ENCODE measurements around the gene ALG6.
A peak's percentile ranks its signal among the peaks of the same experiment; 100 is the strongest.

Gene ALG6

DNA sequence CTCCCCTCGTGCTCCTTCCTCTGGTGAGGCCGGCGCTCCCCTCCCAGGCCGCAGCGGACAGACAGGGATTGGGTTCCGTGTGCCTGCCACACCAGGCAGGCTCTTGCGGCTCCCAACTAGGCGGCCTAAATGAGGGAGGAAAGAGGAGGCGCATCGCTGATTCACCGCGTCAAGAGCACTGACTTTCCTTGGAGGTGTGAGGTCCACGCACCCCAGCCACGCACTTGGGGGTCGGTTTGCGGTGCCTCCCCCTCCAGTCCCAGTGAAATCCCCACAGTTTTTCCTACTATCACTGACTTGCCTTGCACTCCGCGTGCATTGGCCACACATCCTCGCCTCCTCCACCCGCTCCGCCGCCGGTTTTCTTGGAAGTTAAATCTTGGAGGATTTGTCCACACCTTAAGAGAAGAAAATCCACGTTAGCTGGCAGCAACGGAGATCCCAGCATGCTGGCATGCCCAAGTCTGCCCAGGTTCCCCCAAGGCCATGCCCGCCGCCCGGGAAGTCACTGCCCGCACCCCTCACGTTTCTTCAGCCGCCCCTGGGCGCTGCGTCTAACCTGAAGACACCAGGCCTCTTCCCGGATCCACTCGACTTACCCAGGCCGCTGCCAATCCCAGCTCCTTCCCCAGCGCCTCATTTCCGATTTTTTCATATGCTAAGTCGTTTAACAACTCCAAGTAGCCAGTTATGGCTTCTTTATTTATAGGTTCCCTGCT lies 46.2 kb upstream of the ALG6 start:
- no peak for DNase-seq (ENCODE audit: extremely low read depth, low read depth)
- H3K4me3 ChIP-seq (replicated peaks; ENCODE audit: low read depth, low read length), result no peak overlapping the region
- TF ChIP-seq, protein P1, sequence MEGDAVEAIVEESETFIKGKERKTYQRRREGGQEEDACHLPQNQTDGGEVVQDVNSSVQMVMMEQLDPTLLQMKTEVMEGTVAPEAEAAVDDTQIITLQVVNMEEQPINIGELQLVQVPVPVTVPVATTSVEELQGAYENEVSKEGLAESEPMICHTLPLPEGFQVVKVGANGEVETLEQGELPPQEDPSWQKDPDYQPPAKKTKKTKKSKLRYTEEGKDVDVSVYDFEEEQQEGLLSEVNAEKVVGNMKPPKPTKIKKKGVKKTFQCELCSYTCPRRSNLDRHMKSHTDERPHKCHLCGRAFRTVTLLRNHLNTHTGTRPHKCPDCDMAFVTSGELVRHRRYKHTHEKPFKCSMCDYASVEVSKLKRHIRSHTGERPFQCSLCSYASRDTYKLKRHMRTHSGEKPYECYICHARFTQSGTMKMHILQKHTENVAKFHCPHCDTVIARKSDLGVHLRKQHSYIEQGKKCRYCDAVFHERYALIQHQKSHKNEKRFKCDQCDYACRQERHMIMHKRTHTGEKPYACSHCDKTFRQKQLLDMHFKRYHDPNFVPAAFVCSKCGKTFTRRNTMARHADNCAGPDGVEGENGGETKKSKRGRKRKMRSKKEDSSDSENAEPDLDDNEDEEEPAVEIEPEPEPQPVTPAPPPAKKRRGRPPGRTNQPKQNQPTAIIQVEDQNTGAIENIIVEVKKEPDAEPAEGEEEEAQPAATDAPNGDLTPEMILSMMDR (IDR thresholded peaks at IDR 0.05; ENCODE audit: low read depth, low read length, missing control alignments), result no peak

DNA sequence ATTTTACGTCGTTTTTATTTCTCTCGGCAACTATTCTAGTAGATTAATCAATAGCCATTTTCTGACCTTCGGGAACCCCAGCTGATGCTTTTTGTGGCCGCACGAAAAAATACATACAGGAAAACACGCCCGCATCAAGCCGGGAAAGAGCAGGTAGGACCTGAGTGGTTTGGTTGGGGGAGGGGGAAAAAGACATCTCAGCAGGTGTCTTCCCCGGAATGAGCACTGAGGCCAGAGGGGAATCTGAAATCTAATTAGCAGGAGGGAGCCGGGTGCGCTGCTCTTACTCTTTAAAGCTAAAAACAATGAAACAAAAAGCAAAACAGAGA lies 45.7 kb upstream of the ALG6 start:
- TF ChIP-seq, protein P1 (IDR thresholded peaks at IDR 0.05; ENCODE audit: low read depth, low read length, missing control alignments), result no peak
- no peak for DNase-seq (ENCODE audit: extremely low read depth, low read depth)
- peak overlapping the region; percentile 39 for H3K4me3 ChIP-seq (replicated peaks; ENCODE audit: low read depth, low read length)

DNA sequence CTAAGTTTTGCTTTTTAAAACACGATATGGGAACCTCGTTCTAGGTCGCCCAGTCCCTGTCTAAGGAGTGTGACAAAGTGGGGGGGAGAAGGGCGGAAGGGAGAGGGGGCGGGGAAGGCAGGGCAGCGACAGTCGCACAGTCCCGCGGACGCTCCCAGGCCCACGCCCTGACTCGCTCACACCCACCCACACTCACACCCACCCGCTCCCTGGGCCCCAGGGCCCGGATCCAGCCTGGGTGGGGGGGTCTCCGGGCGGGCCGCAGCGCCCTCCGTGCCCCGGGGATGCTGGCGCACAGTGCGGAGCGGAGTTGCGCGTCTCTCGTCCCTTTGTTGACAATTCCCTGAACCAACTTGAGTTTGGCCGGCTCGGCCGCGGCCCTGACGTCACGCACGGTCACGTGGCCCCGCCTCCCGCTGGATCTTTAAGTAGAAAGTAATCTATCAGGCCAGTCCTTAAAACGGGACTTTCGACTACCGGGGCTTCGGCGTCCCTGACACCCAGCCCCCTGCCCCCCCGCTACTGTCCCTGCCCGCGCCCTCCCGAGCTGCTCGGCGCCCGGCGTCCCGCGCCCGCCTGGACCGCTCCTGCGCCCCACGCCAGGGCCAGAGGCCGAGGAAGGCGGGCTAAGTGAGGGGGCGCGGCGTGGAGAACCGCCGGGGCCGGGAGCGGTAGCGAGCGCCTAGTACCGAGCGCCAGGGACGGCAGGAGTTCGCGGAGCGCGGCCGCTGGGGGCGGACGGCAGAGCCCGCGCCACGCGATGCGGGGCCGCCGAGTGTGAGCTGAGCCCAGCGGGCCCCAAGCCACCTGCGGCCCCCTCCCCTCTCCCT lies 45.1 kb upstream of the ALG6 start, which contains the start of gene FOXD3:
TSS of gene FOXD3 (plus strand) at position 454 of the 830 bp plus-strand sequence. CDS start 492 bp downstream, outside the sequence.
- TF ChIP-seq, protein P1 (IDR thresholded peaks at IDR 0.05; ENCODE audit: low read depth, low read length, missing control alignments), result no peak
- H3K4me3 ChIP-seq (replicated peaks; ENCODE audit: low read depth, low read length), result peak within 1 kb of the TSS; percentile 39

DNA sequence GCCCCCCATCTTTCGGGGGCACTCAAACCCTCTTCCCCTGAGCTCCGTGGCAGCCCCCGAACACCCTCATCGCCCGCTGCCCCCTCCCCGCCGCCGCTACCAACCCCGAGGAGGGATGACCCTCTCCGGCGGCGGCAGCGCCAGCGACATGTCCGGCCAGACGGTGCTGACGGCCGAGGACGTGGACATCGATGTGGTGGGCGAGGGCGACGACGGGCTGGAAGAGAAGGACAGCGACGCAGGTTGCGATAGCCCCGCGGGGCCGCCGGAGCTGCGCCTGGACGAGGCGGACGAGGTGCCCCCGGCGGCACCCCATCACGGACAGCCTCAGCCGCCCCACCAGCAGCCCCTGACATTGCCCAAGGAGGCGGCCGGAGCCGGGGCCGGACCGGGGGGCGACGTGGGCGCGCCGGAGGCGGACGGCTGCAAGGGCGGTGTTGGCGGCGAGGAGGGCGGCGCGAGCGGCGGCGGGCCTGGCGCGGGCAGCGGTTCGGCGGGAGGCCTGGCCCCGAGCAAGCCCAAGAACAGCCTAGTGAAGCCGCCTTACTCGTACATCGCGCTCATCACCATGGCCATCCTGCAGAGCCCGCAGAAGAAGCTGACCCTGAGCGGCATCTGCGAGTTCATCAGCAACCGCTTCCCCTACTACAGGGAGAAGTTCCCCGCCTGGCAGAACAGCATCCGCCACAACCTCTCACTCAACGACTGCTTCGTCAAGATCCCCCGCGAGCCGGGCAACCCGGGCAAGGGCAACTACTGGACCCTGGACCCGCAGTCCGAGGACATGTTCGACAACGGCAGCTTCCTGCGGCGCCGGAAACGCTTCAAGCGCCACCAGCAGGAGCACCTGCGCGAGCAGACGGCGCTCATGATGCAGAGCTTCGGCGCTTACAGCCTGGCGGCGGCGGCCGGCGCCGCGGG lies 44.2 kb upstream of the ALG6 start:
- H3K4me3 ChIP-seq (replicated peaks; ENCODE audit: low read depth, low read length), result peak overlapping the region; percentile 39
- TF ChIP-seq, protein P1 (IDR thresholded peaks at IDR 0.05; ENCODE audit: low read depth, low read length, missing control alignments), result no peak
- DNase-seq (ENCODE audit: extremely low read depth, low read depth), result no peak

More for the DNA sequence above, 45.1 kb upstream of the ALG6 start, which contains the start of gene FOXD3:
- DNase-seq (ENCODE audit: extremely low read depth, low read depth), result no peak

DNA sequence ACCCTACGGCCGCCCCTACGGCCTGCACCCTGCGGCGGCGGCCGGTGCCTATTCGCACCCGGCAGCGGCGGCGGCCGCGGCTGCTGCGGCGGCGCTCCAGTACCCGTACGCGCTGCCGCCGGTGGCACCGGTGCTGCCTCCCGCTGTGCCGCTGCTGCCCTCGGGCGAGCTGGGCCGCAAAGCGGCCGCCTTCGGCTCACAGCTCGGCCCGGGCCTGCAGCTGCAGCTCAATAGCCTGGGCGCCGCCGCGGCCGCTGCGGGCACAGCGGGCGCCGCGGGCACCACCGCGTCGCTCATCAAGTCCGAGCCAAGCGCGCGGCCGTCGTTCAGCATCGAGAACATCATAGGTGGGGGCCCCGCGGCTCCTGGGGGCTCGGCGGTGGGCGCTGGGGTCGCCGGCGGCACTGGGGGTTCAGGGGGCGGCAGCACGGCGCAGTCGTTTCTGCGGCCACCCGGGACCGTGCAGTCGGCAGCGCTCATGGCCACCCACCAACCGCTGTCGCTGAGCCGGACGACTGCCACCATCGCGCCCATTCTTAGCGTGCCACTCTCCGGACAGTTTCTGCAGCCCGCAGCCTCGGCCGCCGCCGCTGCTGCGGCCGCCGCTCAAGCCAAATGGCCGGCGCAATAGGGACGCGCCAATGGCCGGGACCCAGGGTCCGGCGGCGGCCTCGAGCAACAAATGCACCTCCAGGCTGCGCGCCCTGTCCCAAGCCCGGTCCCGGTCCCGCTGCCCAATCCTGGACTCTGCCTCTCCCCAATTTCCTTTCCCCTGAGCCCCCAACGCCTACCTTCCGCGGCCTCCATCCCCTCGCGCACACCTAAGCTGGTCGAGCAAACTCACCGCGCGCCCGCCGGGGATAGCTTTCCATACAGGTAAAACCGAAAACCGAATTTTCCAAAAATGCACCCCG lies 43.3 kb upstream of the ALG6 start:
- TF ChIP-seq, protein P1 (IDR thresholded peaks at IDR 0.05; ENCODE audit: low read depth, low read length, missing control alignments), result no peak
- no peak overlapping the region for H3K4me3 ChIP-seq (replicated peaks; ENCODE audit: low read depth, low read length)
- DNase-seq (ENCODE audit: extremely low read depth, low read depth), result no peak
